GM18502 (cell line): ENCODE results near the gene FNBP1L.
"Not testable (repeated sequence)": the region's sequence is repeated elsewhere in the genome, so short reads cannot be mapped to it uniquely, and the experiment has no call there.

Experiments
- ATAC-seq: cut with Tn5 transposase; IDR thresholded peaks from one replicate; pipeline ENCODE4 v1.9.1; 2021; ENCODE audit warnings: mild to moderate bottlenecking; ENCODE audit not compliant: unreplicated experiment, poor library complexity

FNBP1L gene

GRCh38 chr1:93522721-93523120, 74.8 kb downstream of the FNBP1L start:
- no peak for ATAC-seq

GRCh38 chr1:93525431-93525830, 77.5 kb downstream of the FNBP1L start:
- no peak for ATAC-seq

- ATAC-seq, result no peak
These were observed 78.5 kb downstream of the FNBP1L start for GRCh38 chr1:93526431-93526830.

GRCh38 chr1:93528412-93528811, 80.5 kb downstream of the FNBP1L start:
- ATAC-seq, result no peak

- no peak for ATAC-seq
These were observed 83.3 kb downstream of the FNBP1L start for GRCh38 chr1:93531193-93531592.

GRCh38 chr1:93532780-93533378, 85.0 kb downstream of the FNBP1L start:
- ATAC-seq, result no peak

GRCh38 chr1:93533677-93534076, 85.8 kb downstream of the FNBP1L start:
- no peak for ATAC-seq

GRCh38 chr1:93537396-93537795, 89.5 kb downstream of the FNBP1L start:
- no peak for ATAC-seq

GRCh38 chr1:93537924-93538323, 90.0 kb downstream of the FNBP1L start:
- no peak for ATAC-seq

- no peak for ATAC-seq
These were observed 93.1 kb downstream of the FNBP1L start for GRCh38 chr1:93541045-93541444.

GRCh38 chr1:93542398-93542797, 94.5 kb downstream of the FNBP1L start:
- no peak for ATAC-seq

GRCh38 chr1:93546162-93546863, 98.4 kb downstream of the FNBP1L start:
- ATAC-seq, result no peak

- ATAC-seq, result no peak
These were observed 101.2 kb downstream of the FNBP1L start for GRCh38 chr1:93549131-93549530.

GRCh38 chr1:93549811-93550210, 101.9 kb downstream of the FNBP1L start:
- ATAC-seq, result no peak

GRCh38 chr1:93552741-93553455, 105.0 kb downstream of the FNBP1L start:
- ATAC-seq, result no peak

- not testable (repeated sequence) for ATAC-seq
These were observed 106.1 kb downstream of the FNBP1L start for GRCh38 chr1:93553886-93554490.

- no peak for ATAC-seq
These were observed 107.3 kb downstream of the FNBP1L start for GRCh38 chr1:93554883-93555872.

GRCh38 chr1:93556291-93556690, 108.4 kb downstream of the FNBP1L start:
- ATAC-seq, result no peak

- ATAC-seq, result no peak
These were observed 111.1 kb downstream of the FNBP1L start for GRCh38 chr1:93559045-93559444.

- no peak for ATAC-seq
These were observed 111.8 kb downstream of the FNBP1L start for GRCh38 chr1:93559695-93560094.
